HL-60 (cell line): ENCODE results near the gene RGL1.

Experiments used
- DNase-seq, 2 experiments: peaks; one replicate each; pipeline ENCODE4 v3.0.0-alpha.2; 2010 to 2020; ENCODE audit warnings: low read depth in 1 of 2, low spot score in 1 of 2
- H3K27ac ChIP-seq: fragments of 250-450 bp; sonication (Bioruptor Pico); replicated peaks from 2 replicates; pipeline ENCODE4 v1.5.1; 2020; ENCODE audit warnings: mild to moderate bottlenecking, moderate library complexity
- H3K27me3 ChIP-seq: fragments of 250-450 bp; sonication (Bioruptor Pico); 2 replicates; pipeline ENCODE4 v1.5.1; 2021; ENCODE audit warnings: mild to moderate bottlenecking, moderate library complexity; ENCODE audit not compliant: insufficient read depth, poor library complexity, severe bottlenecking
- H3K4me3 ChIP-seq: replicated peaks from 2 replicates; pipeline ENCODE4 v1.5.1; 2011; ENCODE audit warnings: mild to moderate bottlenecking, control low read depth, low read length; ENCODE audit not compliant: insufficient read depth
- CTCF ChIP-seq: IDR thresholded peaks from one replicate; pipeline ENCODE4 v1.5.1; 2011; ENCODE audit warnings: low read length, control low read depth, inconsistent platforms; ENCODE audit not compliant: insufficient read depth
- GABPA ChIP-seq: IDR thresholded peaks from 2 replicates; pipeline ENCODE4 v1.6.1; 2012; ENCODE audit warnings: low read depth
- POLR2AphosphoS5 ChIP-seq: IDR thresholded peaks from 2 replicates; pipeline ENCODE4 v1.6.1; 2012; ENCODE audit warnings: low read depth
- REST ChIP-seq: IDR thresholded peaks from 2 replicates; pipeline ENCODE4 v1.6.1; 2012; ENCODE audit warnings: low read depth; ENCODE audit not compliant: insufficient replicate concordance
- SPI1 ChIP-seq: IDR thresholded peaks from 2 replicates; pipeline ENCODE4 v1.6.1; 2012; ENCODE audit warnings: low read depth, mild to moderate bottlenecking, borderline replicate concordance

The RGL1 gene

GRCh38 chr1:183936009-183936408 lies 131.1 kb downstream of the RGL1 start:
- no peak for DNase-seq
- Histone ChIP-seq H3K27ac (no peak overlapping the region), H3K4me3 (no peak overlapping the region), H3K27me3 (no peaks in the 10 kb centered on the region)
- TF ChIP-seq POLR2AphosphoS5 (no peak), GABPA (no peak), REST (no peak), CTCF (no peak)

GRCh38 chr1:183936791-183937190 lies 131.9 kb downstream of the RGL1 start:
- TF ChIP-seq CTCF (no peak), SPI1 (no peak), POLR2AphosphoS5 (no peak), REST (no peak), GABPA (no peak)
- no peak overlapping the region for H3K4me3 ChIP-seq
- no peaks in the 10 kb centered on the region for H3K27me3 ChIP-seq
- no peak overlapping the region for H3K27ac ChIP-seq
- DNase-seq, result no peak

- H3K27me3 ChIP-seq, result no peaks in the 10 kb centered on the region
- H3K27ac ChIP-seq, result no peak overlapping the region
- H3K4me3 ChIP-seq, result no peak overlapping the region
- TF ChIP-seq CTCF, result no peak
- no peak for TF ChIP-seq GABPA
- TF ChIP-seq SPI1, result no peak
- no peak for TF ChIP-seq REST
- no peak for TF ChIP-seq POLR2AphosphoS5
- no peak for DNase-seq
Observed at GRCh38 chr1:183937611-183938010, 132.7 kb downstream of the RGL1 start.
